Bronchial epithelial cell (primary cell): ENCODE results near the gene CELF2. TPM values are rescaled to one million over a fixed set of nuclear protein-coding genes. Genes with fewer than 3 reads are reported as not detected.

Experiments used
- DNase-seq: peaks from one replicate; pipeline ENCODE4 v3.0.0-alpha.2; 2010; ENCODE audit warnings: low read depth
- FAIRE-seq: peaks from 2 replicates; lab custom pipeline; 2011; peaks lifted over from hg19 to GRCh38; lab: Jason Lieb, UNC
- H3K27me3 ChIP-seq: 2 replicates; pipeline ENCODE4 v1.5.1; 2011; ENCODE audit warnings: low read length; ENCODE audit not compliant: control insufficient read depth, insufficient read depth
- H3K36me3 ChIP-seq: 2 replicates; pipeline ENCODE4 v1.5.1; 2011; ENCODE audit warnings: low read length; ENCODE audit not compliant: control insufficient read depth, insufficient read depth
- H3K4me3 ChIP-seq: 2 replicates; pipeline ENCODE4 v1.5.1; 2011; ENCODE audit warnings: mild to moderate bottlenecking, low read depth, low read length, control low read depth
- total RNA-seq: library from RNA; depleted of rRNA; stranded (reverse); fragments of >200 nt; gene quantifications from 2 replicates; pipeline ENCODE4 v1.2.1, GENCODE V29; 2014
- TF ChIP-seq, protein P1 (sequence below): IDR thresholded peaks from 2 replicates; pipeline ENCODE4 v1.5.1; 2011; ENCODE audit warnings: mild to moderate bottlenecking, moderate library complexity, low read length, control low read depth, inconsistent platforms; ENCODE audit not compliant: insufficient read depth, severe bottlenecking

CELF2 gene
- total RNA-seq, 1 donor from 2014 or later, result 2.1 TPM

DNA sequence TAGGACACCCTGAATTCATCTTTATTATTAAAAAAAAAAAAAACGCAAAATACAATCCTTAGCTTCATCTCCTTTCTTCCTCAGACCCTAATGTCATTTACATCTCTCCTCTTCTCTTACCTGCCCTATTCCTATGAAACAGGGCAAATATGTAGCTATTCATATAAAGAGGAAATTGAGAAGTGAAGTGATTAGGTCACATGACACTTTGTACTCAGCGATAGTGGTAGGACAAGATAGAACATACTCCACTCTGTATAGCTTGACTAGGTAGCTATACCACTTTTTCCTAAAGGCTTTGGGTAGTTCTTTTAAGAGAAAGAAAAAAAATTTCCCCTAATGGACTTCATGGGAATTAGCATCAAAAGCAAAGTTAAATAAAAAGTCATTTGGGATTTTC lies 6.2 kb upstream of the CELF2 start:
- FAIRE-seq (no peak), DNase-seq (no peak)
- no peaks in the 10 kb centered on the region for H3K27me3 ChIP-seq
- TF ChIP-seq, protein P1, sequence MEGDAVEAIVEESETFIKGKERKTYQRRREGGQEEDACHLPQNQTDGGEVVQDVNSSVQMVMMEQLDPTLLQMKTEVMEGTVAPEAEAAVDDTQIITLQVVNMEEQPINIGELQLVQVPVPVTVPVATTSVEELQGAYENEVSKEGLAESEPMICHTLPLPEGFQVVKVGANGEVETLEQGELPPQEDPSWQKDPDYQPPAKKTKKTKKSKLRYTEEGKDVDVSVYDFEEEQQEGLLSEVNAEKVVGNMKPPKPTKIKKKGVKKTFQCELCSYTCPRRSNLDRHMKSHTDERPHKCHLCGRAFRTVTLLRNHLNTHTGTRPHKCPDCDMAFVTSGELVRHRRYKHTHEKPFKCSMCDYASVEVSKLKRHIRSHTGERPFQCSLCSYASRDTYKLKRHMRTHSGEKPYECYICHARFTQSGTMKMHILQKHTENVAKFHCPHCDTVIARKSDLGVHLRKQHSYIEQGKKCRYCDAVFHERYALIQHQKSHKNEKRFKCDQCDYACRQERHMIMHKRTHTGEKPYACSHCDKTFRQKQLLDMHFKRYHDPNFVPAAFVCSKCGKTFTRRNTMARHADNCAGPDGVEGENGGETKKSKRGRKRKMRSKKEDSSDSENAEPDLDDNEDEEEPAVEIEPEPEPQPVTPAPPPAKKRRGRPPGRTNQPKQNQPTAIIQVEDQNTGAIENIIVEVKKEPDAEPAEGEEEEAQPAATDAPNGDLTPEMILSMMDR, result no peak
- H3K4me3 ChIP-seq, result no peak overlapping the region
- H3K36me3 ChIP-seq, result no peaks in the 10 kb centered on the region

DNA sequence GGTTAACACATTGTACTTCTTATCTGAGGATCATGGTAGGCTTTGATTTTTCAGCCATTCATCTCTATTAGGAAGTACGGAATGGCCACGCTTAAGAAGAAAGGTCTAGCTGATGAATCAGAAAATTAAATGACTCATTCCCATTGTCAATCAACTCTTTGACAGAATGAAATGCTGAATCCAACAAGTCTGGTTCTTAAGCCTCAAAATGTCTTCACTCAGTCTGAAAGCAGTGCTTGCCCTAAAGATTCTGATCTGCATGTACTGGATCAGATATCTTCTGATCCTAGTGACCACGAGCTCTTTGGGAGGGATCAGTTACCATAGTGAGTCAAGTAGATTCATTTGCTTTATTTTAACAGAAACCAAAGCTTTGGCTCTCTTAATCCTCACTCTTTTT lies 5.7 kb upstream of the CELF2 start:
- no peak for FAIRE-seq
- DNase-seq, result peak; percentile 58
- Histone ChIP-seq H3K36me3 (no peaks in the 10 kb centered on the region), H3K27me3 (no peaks in the 10 kb centered on the region), H3K4me3 (no peak overlapping the region)
- TF ChIP-seq, protein P1, result no peak

DNA sequence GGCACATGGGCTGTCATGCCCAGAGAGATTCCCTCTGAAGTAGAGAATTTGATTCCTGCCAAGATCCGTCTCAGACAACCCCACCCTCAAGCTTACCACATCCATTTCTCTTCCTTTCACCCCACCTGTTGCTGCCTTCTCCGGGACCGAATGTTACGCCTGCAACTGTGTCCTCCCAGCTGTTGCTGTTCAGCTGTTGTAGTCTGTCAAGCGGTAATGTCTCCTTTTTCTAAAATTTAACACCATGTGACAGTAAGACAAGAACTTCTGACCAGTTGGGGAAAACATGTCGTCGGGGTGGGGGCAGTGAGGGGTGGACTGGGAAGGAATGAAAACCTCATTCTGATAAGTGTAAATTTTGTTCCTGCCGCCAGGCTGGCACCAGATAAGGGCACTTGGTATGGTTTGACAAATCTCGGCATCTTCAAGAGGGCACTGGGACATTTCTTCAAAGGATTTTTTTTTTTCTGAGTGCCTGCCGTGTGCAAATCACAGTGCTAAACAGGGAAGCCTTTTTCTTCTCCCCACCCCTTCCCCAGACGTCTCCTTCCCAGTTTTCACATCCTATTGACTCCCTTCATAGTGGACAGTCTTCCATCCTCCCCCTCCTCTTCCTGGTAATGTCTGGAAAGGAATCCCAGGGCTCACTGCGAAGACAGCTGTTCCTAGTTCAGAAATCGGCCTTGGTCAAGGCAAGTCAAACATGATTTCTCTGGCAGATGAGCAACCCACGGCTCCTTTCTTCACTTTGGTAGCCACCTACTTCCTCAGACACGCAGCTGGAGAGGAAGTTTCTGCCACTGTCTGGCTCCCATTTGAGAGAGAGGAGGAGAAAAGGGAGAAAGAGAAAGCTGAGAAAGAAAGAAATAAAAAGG lies 5.0 kb upstream of the CELF2 start:
- DNase-seq (no peak), FAIRE-seq (no peak)
- Histone ChIP-seq H3K36me3 (no peaks in the 10 kb centered on the region), H3K4me3 (no peak overlapping the region), H3K27me3 (no peaks in the 10 kb centered on the region)
- TF ChIP-seq, protein P1, result no peak

DNA sequence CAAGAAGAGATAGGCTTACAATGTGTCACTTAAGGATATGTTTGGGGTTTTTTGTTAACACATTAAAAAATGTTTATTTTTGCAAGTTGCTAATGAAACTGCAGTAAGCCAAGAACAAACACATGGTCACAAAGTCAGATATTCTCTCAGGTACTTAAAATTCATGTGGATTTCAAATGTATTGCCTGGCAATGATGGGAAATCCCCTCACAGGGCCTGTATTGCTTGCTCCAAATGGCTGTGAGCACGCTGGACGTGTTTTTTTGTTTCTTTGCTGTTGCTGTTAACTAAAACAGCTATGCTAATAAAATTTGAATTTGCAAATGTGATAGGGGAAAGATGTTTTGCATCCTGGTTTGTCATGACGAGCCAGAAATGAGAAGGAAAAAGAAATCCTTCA lies 3.8 kb upstream of the CELF2 start:
- TF ChIP-seq, protein P1, result no peak
- Histone ChIP-seq H3K27me3 (no peaks in the 10 kb centered on the region), H3K36me3 (no peaks in the 10 kb centered on the region), H3K4me3 (no peak overlapping the region)
- DNase-seq, result no peak
- no peak for FAIRE-seq

DNA sequence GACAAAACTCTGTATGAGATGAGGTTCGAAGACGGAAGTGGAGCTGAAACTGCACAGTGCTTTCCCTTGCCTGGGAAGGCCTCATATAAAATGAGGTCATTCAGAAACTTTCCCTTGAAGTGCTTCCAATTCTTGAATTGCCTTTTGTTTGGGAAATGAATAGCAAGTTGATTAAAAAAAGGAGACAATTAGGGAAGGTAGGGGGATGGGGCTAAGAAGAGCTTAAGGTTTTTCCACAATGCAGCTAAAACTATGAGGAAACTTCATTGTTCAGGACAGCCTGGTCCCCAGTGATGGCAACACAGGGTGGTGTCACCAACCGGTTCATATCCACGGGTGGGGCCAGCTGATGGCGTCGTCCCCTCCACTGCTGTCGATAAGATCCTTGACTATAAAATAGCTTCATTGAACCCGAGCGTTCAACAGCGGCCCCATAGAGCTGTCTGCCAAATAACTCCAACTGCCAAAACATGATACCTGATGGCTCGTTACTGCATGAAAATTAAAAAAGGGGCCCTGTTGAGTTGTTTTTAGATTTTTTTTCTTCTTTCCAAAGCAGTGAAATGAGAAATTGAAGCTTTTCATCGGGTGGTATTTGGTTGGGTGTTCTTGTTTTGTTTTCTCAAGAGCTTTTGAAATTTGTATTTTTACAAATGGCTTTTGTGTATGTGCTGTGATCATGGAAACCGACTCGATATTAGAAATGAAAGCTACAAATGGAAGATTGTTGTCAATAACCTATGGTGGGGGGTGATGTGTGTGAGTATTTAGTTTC lies 2.8 kb upstream of the CELF2 start:
- DNase-seq, result no peak
- H3K4me3 ChIP-seq, result no peak overlapping the region
- TF ChIP-seq, protein P1, result no peak
- no peaks in the 10 kb centered on the region for H3K36me3 ChIP-seq
- FAIRE-seq, result peak; percentile 18
- no peaks in the 10 kb centered on the region for H3K27me3 ChIP-seq
